Measurements from ENCODE around the gene TBX15.

Gene TBX15

DNA sequence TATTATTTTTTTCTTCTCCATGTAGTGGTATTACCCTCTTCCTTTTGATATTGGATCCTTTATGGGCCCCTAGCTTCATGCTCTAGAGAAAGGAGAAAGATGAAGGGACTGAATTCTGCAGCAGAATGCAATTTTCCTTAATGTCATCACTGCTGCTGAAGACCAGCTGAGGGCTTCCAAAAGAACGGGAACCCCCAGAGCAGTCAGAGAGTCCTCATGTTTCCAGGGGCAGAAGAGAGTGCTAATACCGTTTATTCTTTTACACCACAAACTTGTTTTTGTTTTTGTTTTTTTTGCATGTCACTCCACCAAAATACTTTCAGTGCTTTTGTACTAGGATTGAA lies 21.1 kb upstream of the TBX15 start:
- Histone ChIP-seq H3K27ac (ENCODE audit: low read depth, low read length) (no peak overlapping the region), H3K9me2 (replicated peaks; ENCODE audit: insufficient read depth, low read length) (no peaks in the 10 kb centered on the region), H2AFZ (ENCODE audit: low read depth, low read length, severe bottlenecking) (no peak overlapping the region), H3K4me3 (ENCODE audit: insufficient read depth, low read length, poor library complexity, severe bottlenecking) (no peak overlapping the region), H3K9me3 (ENCODE audit: insufficient read depth, low read length) (no peaks in the 10 kb centered on the region), H3F3A (ENCODE audit: insufficient read depth) (no peaks in the 10 kb centered on the region), H3K36me3 (ENCODE audit: low read length) (no peaks in the 10 kb centered on the region), H3K9ac (ENCODE audit: low read length) (no peak overlapping the region), H3K79me2 (ENCODE audit: insufficient read depth, low read length) (no peaks in the 10 kb centered on the region), H3K27me3 (ENCODE audit: low read length) (no peaks in the 10 kb centered on the region), H4K20me1 (ENCODE audit: low read depth, low read length) (no peaks in the 10 kb centered on the region), H3K4me2 (ENCODE audit: low read depth, low read length, poor library complexity, severe bottlenecking) (no peak overlapping the region)
- TF ChIP-seq, protein P1, sequence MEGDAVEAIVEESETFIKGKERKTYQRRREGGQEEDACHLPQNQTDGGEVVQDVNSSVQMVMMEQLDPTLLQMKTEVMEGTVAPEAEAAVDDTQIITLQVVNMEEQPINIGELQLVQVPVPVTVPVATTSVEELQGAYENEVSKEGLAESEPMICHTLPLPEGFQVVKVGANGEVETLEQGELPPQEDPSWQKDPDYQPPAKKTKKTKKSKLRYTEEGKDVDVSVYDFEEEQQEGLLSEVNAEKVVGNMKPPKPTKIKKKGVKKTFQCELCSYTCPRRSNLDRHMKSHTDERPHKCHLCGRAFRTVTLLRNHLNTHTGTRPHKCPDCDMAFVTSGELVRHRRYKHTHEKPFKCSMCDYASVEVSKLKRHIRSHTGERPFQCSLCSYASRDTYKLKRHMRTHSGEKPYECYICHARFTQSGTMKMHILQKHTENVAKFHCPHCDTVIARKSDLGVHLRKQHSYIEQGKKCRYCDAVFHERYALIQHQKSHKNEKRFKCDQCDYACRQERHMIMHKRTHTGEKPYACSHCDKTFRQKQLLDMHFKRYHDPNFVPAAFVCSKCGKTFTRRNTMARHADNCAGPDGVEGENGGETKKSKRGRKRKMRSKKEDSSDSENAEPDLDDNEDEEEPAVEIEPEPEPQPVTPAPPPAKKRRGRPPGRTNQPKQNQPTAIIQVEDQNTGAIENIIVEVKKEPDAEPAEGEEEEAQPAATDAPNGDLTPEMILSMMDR (IDR thresholded peaks at IDR 0.05; ENCODE audit: insufficient read depth, low read length, poor library complexity, severe bottlenecking), result no peak
- TF ChIP-seq EZH2phosphoT487 (conservative IDR thresholded peaks at IDR 0.05; ENCODE audit: low read length), result no peak

DNA sequence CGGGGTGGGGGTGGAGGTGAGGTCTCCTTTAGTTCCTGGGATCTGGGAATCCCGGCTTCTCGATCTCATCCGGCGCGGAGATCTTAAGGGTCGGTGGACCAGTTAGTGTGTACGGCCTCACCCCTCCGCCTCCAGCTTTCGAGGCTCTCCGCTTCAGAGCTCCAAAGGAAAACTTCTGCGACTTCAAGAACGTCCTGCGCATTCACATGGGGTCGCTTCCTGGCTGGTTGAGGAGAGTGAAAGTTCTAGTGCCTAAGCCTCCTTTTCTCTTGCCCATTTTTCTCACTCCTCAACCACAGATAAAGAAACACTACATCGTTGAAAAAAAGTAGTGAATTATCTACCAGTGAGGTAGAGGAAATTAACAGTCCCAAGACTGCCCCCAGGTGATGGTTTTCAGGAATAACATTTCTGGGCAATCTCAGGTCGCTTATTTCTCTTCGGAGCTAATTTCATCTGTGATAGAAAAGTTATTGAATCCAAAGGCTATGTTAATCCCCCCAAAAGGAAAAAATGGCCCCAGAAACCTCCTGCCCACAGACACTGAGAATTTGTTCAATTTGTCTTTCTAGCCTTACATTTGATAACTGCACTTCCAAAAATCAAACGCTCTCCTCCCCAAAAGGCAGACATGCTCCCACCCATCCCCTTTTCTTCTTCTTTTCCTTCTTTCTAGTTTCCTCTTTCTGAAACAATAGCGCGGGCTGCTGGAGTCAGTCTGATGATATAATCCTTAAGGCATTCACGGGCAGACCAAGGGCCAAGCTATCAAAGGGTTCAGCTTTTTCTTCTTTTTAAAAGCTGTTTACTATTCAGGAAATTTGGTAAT lies 20.6 kb upstream of the TBX15 start:
- Histone ChIP-seq H3K27ac (ENCODE audit: low read depth, low read length) (no peak overlapping the region), H3K9ac (ENCODE audit: low read length) (no peak overlapping the region), H3K27me3 (ENCODE audit: low read length) (no peaks in the 10 kb centered on the region)

DNA sequence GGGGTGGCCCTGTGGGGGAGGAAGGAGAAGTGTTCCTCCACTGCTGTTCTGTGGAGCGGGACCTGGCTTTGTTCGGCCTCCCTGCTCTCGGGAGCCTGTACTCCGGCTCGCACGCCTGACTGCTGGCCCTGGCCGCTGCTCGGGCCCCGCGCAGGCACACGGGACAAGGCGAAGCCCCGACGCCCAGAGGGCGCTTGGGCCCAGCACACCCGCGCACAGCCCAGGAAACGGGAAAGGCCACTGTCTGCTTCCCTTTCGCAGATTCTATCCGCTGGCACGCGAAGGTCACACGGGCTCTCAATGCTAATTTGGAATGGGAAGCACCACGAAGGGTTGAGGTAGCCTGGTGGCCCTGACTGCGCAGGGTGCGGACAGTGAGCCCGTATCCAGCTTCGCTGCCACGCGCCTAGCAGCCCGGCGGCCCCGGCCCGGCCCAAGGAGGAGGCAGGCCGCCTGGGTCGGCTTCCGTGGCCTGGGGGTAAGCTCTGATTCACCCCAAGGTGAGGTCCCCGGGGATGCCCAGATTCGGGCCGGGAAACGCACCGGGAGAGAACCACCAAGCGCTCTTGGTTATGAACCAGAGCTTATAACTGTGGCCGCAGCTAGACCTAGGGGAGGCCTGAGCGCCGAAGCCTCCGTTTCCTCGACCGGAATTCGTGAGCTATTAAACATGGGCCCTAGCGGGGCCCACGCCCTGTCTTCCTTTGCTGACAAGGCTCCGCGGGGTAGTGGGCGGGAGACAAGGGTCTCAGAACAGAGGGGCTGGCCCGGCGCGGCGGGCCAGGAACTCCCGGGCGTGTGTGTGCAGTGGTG lies 19.7 kb upstream of the TBX15 start:
- no peak for TF ChIP-seq EZH2phosphoT487 (conservative IDR thresholded peaks at IDR 0.05; ENCODE audit: low read length)
- TF ChIP-seq, protein P1 (IDR thresholded peaks at IDR 0.05; ENCODE audit: insufficient read depth, low read length, poor library complexity, severe bottlenecking), result no peak
- no peaks in the 10 kb centered on the region for H3K79me2 ChIP-seq (ENCODE audit: insufficient read depth, low read length)
- no peaks in the 10 kb centered on the region for H3K9me2 ChIP-seq (replicated peaks; ENCODE audit: insufficient read depth, low read length)
- no peak overlapping the region for H3K9ac ChIP-seq (ENCODE audit: low read length)
- no peaks in the 10 kb centered on the region for H3K9me3 ChIP-seq (ENCODE audit: insufficient read depth, low read length)
- H3F3A ChIP-seq (ENCODE audit: insufficient read depth), result no peaks in the 10 kb centered on the region
- H3K27ac ChIP-seq (ENCODE audit: low read depth, low read length), result no peak overlapping the region
- no peak overlapping the region for H2AFZ ChIP-seq (ENCODE audit: low read depth, low read length, severe bottlenecking)
- no peak overlapping the region for H3K4me3 ChIP-seq (ENCODE audit: insufficient read depth, low read length, poor library complexity, severe bottlenecking)
- no peaks in the 10 kb centered on the region for H3K27me3 ChIP-seq (ENCODE audit: low read length)
- H3K36me3 ChIP-seq (ENCODE audit: low read length), result no peaks in the 10 kb centered on the region
- H3K4me2 ChIP-seq (ENCODE audit: low read depth, low read length, poor library complexity, severe bottlenecking), result no peak overlapping the region
- H4K20me1 ChIP-seq (ENCODE audit: low read depth, low read length), result no peaks in the 10 kb centered on the region

More for the DNA sequence above, 20.6 kb upstream of the TBX15 start:
- H3K4me3 ChIP-seq (ENCODE audit: insufficient read depth, low read length, poor library complexity, severe bottlenecking), result no peak overlapping the region
- no peaks in the 10 kb centered on the region for H3K79me2 ChIP-seq (ENCODE audit: insufficient read depth, low read length)
- no peaks in the 10 kb centered on the region for H3F3A ChIP-seq (ENCODE audit: insufficient read depth)
- TF ChIP-seq EZH2phosphoT487 (conservative IDR thresholded peaks at IDR 0.05; ENCODE audit: low read length), result no peak
- TF ChIP-seq, protein P1 (IDR thresholded peaks at IDR 0.05; ENCODE audit: insufficient read depth, low read length, poor library complexity, severe bottlenecking), result peak; percentile 29
- H3K4me2 ChIP-seq (ENCODE audit: low read depth, low read length, poor library complexity, severe bottlenecking), result no peak overlapping the region
- no peaks in the 10 kb centered on the region for H3K9me3 ChIP-seq (ENCODE audit: insufficient read depth, low read length)
- no peaks in the 10 kb centered on the region for H4K20me1 ChIP-seq (ENCODE audit: low read depth, low read length)
- no peak overlapping the region for H2AFZ ChIP-seq (ENCODE audit: low read depth, low read length, severe bottlenecking)
- no peaks in the 10 kb centered on the region for H3K36me3 ChIP-seq (ENCODE audit: low read length)
- H3K9me2 ChIP-seq (replicated peaks; ENCODE audit: insufficient read depth, low read length), result no peaks in the 10 kb centered on the region

Measured in SU-DHL-6 (cell line).